SU-DHL-6 (cell line): Measurements from ENCODE around the gene INTS3.

Experiments
- H2AFZ ChIP-seq: fragments of 200-600 bp; sonication (generic); 2 replicates; pipeline ENCODE4 v1.6.1; 2014; ENCODE audit warnings: low read depth, mild to moderate bottlenecking, moderate library complexity, mixed read lengths, antibody characterized with exemption, low read length; ENCODE audit not compliant: severe bottlenecking
- H3F3A ChIP-seq: fragments of 200-600 bp; shearing (Covaris generic); 2 replicates; pipeline ENCODE4 v1.6.0; 2016; ENCODE audit warnings: antibody characterized with exemption, mild to moderate bottlenecking; ENCODE audit not compliant: insufficient read depth
- H3K27ac ChIP-seq: fragments of 200-600 bp; sonication (generic); 2 replicates; pipeline ENCODE4 v1.5.1; 2016; ENCODE audit warnings: low read depth, mild to moderate bottlenecking, low read length, moderate library complexity, mixed read lengths
- H3K27me3 ChIP-seq: fragments of 200-600 bp; sonication (generic), shearing (Covaris generic); 2 replicates; pipeline ENCODE4 v1.6.0; 2014; ENCODE audit warnings: mild to moderate bottlenecking, low read length
- H3K36me3 ChIP-seq: fragments of 200-600 bp; sonication (generic); 2 replicates; pipeline ENCODE4 v1.6.1; 2014; ENCODE audit warnings: mild to moderate bottlenecking, low read length, mixed read lengths
- H3K4me2 ChIP-seq: fragments of 300-600, 200-600 bp; shearing (Covaris generic), sonication (generic); 2 replicates; pipeline ENCODE4 v1.6.0; 2014; ENCODE audit warnings: low read length, low read depth, mild to moderate bottlenecking; ENCODE audit not compliant: poor library complexity, severe bottlenecking
- H3K4me3 ChIP-seq: fragments of 200-600 bp; sonication (generic); 2 replicates; pipeline ENCODE4 v1.5.1; 2014; ENCODE audit warnings: antibody characterized with exemption, low read length, mild to moderate bottlenecking, mixed read lengths; ENCODE audit not compliant: insufficient read depth, poor library complexity, severe bottlenecking
- H3K79me2 ChIP-seq: fragments of 200-600 bp; sonication (generic); 2 replicates; pipeline ENCODE4 v1.6.1; 2014; ENCODE audit warnings: mild to moderate bottlenecking, low read length, moderate library complexity; ENCODE audit not compliant: insufficient read depth
- H3K9ac ChIP-seq: fragments of 200-600 bp; sonication (generic); 2 replicates; pipeline ENCODE4 v1.7.0; 2014; ENCODE audit warnings: mild to moderate bottlenecking, low read length
- H3K9me2 ChIP-seq: fragments of 200-600 bp; sonication (generic); replicated peaks from 2 replicates; pipeline ENCODE4 v1.6.1; 2014; ENCODE audit warnings: low read length; ENCODE audit not compliant: insufficient read depth
- H3K9me3 ChIP-seq: fragments of 200-600 bp; sonication (generic); 2 replicates; pipeline ENCODE4 v1.6.1; 2014; ENCODE audit warnings: low read length, mixed read lengths; ENCODE audit not compliant: insufficient read depth
- H4K20me1 ChIP-seq: fragments of 200-600 bp; sonication (generic); 2 replicates; pipeline ENCODE4 v1.6.1; 2014; ENCODE audit warnings: low read depth, mild to moderate bottlenecking, antibody characterized with exemption, low read length, moderate library complexity, mixed read lengths
- CTCF ChIP-seq: fragments of 200-600 bp; sonication (generic); IDR thresholded peaks from one replicate; pipeline ENCODE4 v1.5.1; 2017; ENCODE audit warnings: antibody characterized with exemption, mild to moderate bottlenecking, low read length, moderate library complexity; ENCODE audit not compliant: insufficient read depth, poor library complexity, severe bottlenecking
- EZH2phosphoT487 ChIP-seq: fragments of 200-600 bp; sonication (generic), shearing (Covaris generic); conservative IDR thresholded peaks from 2 replicates; pipeline ENCODE4 v1.6.1; 2018; ENCODE audit warnings: mild to moderate bottlenecking, antibody characterized with exemption, low read length, moderate library complexity, mixed read lengths

INTS3 gene

DNA sequence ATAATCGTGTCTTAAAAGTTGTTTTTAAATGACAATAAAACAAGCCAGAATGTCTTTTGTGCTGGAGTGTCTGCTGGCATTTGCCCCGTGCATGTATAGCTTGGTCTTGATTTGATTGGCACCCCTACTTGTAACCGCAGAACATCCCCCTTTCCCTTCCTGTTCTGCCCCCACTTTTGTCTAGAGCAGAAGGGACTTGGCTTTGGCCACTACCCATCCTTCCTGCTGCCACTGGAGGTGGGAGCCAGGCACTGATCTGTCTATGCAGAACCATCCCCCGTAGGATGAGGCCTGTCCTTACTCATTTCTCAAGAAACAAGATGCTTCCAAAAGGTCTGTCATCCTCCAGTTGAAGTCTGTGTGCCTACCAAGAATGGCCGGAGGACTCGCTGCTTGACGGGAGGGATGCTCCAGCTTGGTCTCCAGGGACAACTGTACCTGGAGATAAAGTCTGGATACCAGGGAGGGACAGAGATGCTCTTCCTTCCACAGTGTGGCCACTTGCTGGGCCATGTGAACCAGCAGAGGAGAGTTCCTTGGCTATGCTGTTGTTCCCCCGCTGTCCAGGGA lies 46.3 kb downstream of the INTS3 start:
- no peak overlapping the region for H3K4me2 ChIP-seq
- no peaks in the 10 kb centered on the region for H3K79me2 ChIP-seq
- H3K4me3 ChIP-seq = no peak overlapping the region

GRCh38 chr1:153774780-153775457 lies 47.1 kb downstream of the INTS3 start, which contains the start of gene SLC27A3:
TSS of gene SLC27A3 (plus strand) at chr1:153775407. CDS start at chr1:153775498, 91 bp downstream.
- Histone ChIP-seq H3K9me3 (no peaks in the 10 kb centered on the region), H4K20me1 (no peaks in the 10 kb centered on the region), H3K27me3 (no peaks in the 10 kb centered on the region), H3K79me2 (no peaks in the 10 kb centered on the region), H3K9ac (peak within 1 kb of the TSS; percentile 70), H3K27ac (peak within 1 kb of the TSS; percentile 64), H2AFZ (peak within 1 kb of the TSS; percentile 83), H3F3A (peaks cover 4% of the 10 kb centered on the region; the same call in 1 of the 2 replicates), H3K4me2 (peak within 1 kb of the TSS; percentile 66), H3K36me3 (no peaks in the 10 kb centered on the region), H3K9me2 (no peaks in the 10 kb centered on the region), H3K4me3 (peak within 1 kb of the TSS; percentile 65)
- no peak for TF ChIP-seq EZH2phosphoT487
- TF ChIP-seq CTCF = no peak

More for the DNA sequence above, 46.3 kb downstream of the INTS3 start:
- Histone ChIP-seq H2AFZ (no peak overlapping the region), H3F3A (peaks cover 4% of the 10 kb centered on the region; the same call in 1 of the 2 replicates), H3K9me3 (no peaks in the 10 kb centered on the region), H4K20me1 (no peaks in the 10 kb centered on the region), H3K27me3 (no peaks in the 10 kb centered on the region), H3K36me3 (no peaks in the 10 kb centered on the region), H3K27ac (no peak overlapping the region), H3K9me2 (no peaks in the 10 kb centered on the region), H3K9ac (no peak overlapping the region)
- TF ChIP-seq CTCF (no peak), EZH2phosphoT487 (no peak)

- Histone ChIP-seq H3K9me2 (no peaks in the 10 kb centered on the region), H3K27me3 (no peaks in the 10 kb centered on the region), H3K9ac (peak overlapping the region; percentile 70), H3K4me2 (peak overlapping the region; percentile 66), H3K36me3 (no peaks in the 10 kb centered on the region), H2AFZ (peak overlapping the region; percentile 83), H4K20me1 (no peaks in the 10 kb centered on the region), H3K9me3 (no peaks in the 10 kb centered on the region), H3K27ac (peak overlapping the region; percentile 64), H3K4me3 (peak overlapping the region; percentile 65), H3K79me2 (no peaks in the 10 kb centered on the region), H3F3A (peaks cover 4% of the 10 kb centered on the region; the same call in 1 of the 2 replicates)
- TF ChIP-seq EZH2phosphoT487 = no peak
- no peak for TF ChIP-seq CTCF
These were observed 47.8 kb downstream of the INTS3 start for GRCh38 chr1:153775458-153776327.
